HG02840 (cell line): Measurements from ENCODE around the gene FBXO42.
"Not testable (repeated sequence)": the region's sequence is repeated elsewhere in the genome, so short reads cannot be mapped to it uniquely, and the experiment has no call there.

Experiments
- ATAC-seq: cut with Tn5 transposase; IDR thresholded peaks from one replicate; pipeline ENCODE4 v1.9.1; 2021; ENCODE audit warnings: mild to moderate bottlenecking, moderate library complexity, moderate number of reproducible peaks; ENCODE audit not compliant: unreplicated experiment, low FRiP score

FBXO42 gene

GRCh38 chr1:16275591-16275990 is 76.7 kb downstream of the FBXO42 start:
- no peak for ATAC-seq

- ATAC-seq, result no peak
These were observed 84.5 kb downstream of the FBXO42 start for GRCh38 chr1:16267690-16268180.

- ATAC-seq, result no peak
These were observed 85.7 kb downstream of the FBXO42 start for GRCh38 chr1:16266411-16267118.

- ATAC-seq, result no peak
These were observed 90.2 kb downstream of the FBXO42 start for GRCh38 chr1:16262067-16262466.

- no peak for ATAC-seq
These were observed 91.5 kb downstream of the FBXO42 start for GRCh38 chr1:16260814-16261213.

GRCh38 chr1:16258591-16259135 is 93.6 kb downstream of the FBXO42 start:
- no peak for ATAC-seq

GRCh38 chr1:16257968-16258367 is 94.3 kb downstream of the FBXO42 start:
- ATAC-seq, result no peak

GRCh38 chr1:16257556-16257955 is 94.7 kb downstream of the FBXO42 start:
- ATAC-seq, result not testable (repeated sequence)

GRCh38 chr1:16256478-16256877 is 95.8 kb downstream of the FBXO42 start:
- ATAC-seq, result no peak

- ATAC-seq, result no peak
These were observed 97.9 kb downstream of the FBXO42 start for GRCh38 chr1:16254263-16254928.

GRCh38 chr1:16253332-16253922 is 98.9 kb downstream of the FBXO42 start:
- ATAC-seq, result no peak

GRCh38 chr1:16252912-16253311 is 99.4 kb downstream of the FBXO42 start:
- ATAC-seq, result no peak

GRCh38 chr1:16251381-16251780 is 100.9 kb downstream of the FBXO42 start:
- ATAC-seq, result no peak

- ATAC-seq, result no peak
These were observed 101.6 kb downstream of the FBXO42 start for GRCh38 chr1:16250524-16251251.

- ATAC-seq, result no peak
These were observed 102.6 kb downstream of the FBXO42 start for GRCh38 chr1:16249596-16250241.

GRCh38 chr1:16248603-16249516 is 103.4 kb downstream of the FBXO42 start:
- ATAC-seq, result no peak

GRCh38 chr1:16248007-16248436 is 104.3 kb downstream of the FBXO42 start:
- ATAC-seq, result no peak

- ATAC-seq, result no peak
These were observed 104.8 kb downstream of the FBXO42 start for GRCh38 chr1:16247441-16247840.

GRCh38 chr1:16246961-16247360 is 105.3 kb downstream of the FBXO42 start:
- ATAC-seq, result no peak
